HepG2 (cell line): ENCODE measurements around the gene SLCO4A1.

Source experiments
- ESRRA ChIP-seq: sonication (generic); formaldehyde crosslinking; IDR thresholded peaks from 2 replicates; pipeline ENCODE4 v1.5.1; 2020; ENCODE audit warnings: mild to moderate bottlenecking, low read depth, missing genetic modification reagents
- ZFAT ChIP-seq: sonication (generic); formaldehyde crosslinking; conservative IDR thresholded peaks from 2 replicates; pipeline ENCODE4 v1.8.1; 2023; ENCODE audit warnings: missing genetic modification reagents, inconsistent platforms
- ZNF841 ChIP-seq: sonication (generic); formaldehyde crosslinking; IDR thresholded peaks from 2 replicates; pipeline ENCODE4 v1.8.1; 2023; ENCODE audit warnings: missing genetic modification reagents, borderline replicate concordance
- TF ChIP-seq, protein P1 (sequence below): sonication (generic); formaldehyde crosslinking; IDR thresholded peaks from 2 replicates; pipeline ENCODE4 v1.5.1; 2020; ENCODE audit warnings: mild to moderate bottlenecking, missing genetic modification reagents, moderate library complexity

DNA sequence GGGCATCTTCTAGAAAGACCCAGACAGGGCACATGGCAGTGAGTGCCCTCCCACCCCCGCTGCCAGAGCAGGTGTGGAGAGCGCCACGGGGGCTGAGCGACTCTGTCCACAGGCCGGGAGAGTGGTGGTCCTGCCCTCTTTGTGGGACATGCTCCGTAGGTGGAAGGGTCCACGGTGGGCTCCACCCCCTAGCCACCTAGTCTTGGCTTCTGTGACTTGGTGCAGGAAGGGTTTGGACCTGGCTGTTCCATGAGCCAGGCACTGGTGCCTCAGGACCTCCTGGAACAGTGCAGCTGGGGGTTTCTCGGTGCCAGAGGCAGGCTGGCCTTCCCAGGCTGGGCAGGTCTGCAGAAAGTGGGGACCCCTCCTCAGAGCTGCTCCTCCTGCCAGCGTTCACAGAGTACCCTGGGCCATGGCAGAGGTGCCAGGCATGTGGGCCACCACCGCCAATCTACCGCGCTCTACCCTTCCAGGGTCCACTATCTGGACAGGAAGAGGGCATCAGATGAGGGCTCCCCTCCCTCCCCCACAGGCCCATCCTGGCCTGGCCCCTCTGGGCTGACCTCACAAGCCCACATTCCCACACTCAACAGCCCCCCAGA, 23.0 kb downstream of the SLCO4A1 start:
- TF ChIP-seq ZNF841 (CRISPR knock-in tag) = no peak
- TF ChIP-seq ESRRA = no peak
- no peak for TF ChIP-seq ZFAT
- TF ChIP-seq, protein P1, sequence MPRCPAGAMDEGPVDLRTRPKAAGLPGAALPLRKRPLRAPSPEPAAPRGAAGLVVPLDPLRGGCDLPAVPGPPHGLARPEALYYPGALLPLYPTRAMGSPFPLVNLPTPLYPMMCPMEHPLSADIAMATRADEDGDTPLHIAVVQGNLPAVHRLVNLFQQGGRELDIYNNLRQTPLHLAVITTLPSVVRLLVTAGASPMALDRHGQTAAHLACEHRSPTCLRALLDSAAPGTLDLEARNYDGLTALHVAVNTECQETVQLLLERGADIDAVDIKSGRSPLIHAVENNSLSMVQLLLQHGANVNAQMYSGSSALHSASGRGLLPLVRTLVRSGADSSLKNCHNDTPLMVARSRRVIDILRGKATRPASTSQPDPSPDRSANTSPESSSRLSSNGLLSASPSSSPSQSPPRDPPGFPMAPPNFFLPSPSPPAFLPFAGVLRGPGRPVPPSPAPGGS (CRISPR knock-in tag) = no peak
